GM18511 (cell line): ENCODE data around the gene CERS3.

Experiments
- ATAC-seq: cut with Tn5 transposase; IDR thresholded peaks from one replicate; pipeline ENCODE4 v1.9.1; 2021; ENCODE audit warnings: mild to moderate bottlenecking, moderate library complexity; ENCODE audit not compliant: unreplicated experiment

Gene CERS3

DNA sequence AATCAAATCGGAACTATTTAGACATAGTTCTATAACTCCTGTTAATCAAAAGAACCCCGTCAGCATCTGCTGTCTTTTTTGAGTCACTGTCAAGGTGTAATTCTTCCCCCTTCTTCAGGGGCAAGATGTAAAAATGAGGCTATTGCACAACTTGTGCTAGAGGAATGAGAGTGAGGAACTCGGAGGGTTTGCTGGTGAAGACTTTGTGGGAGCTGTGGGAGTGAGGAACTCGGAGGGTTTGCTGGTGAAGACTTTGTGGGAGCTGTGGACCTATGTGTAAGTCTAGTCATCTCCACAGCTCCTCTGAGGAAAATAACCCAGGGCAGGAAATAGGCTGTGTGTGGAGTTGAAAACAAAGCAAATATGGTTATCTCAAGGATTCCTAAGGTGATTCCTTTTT lies 2.5 kb upstream of the CERS3 start:
- ATAC-seq = no peak

DNA sequence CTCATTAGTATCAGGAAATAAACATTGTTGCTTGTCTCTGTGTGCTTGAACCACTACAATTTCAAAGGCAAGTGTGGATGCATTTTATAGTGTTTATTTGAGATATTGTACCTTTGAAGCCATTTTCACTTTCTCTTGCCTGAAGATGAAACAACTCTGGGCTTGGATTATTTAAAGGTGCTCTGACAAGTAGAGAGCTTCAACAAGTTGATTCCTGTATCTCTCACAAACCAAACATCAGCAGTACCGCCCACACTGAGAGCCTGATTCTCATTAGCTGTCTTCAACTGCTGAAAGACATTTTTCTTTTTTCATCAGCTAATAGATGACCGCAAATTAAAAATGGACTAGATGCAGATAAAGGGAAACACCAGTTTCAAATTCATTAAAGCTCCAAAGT lies 806 bp upstream of the CERS3 start:
- ATAC-seq = no peak

- no peak for ATAC-seq
These were observed 2.7 kb downstream of the CERS3 start for GRCh38 chr15:100526027-100526481.

- no peak for ATAC-seq
These were observed 3.3 kb downstream of the CERS3 start for GRCh38 chr15:100525436-100525835.

DNA sequence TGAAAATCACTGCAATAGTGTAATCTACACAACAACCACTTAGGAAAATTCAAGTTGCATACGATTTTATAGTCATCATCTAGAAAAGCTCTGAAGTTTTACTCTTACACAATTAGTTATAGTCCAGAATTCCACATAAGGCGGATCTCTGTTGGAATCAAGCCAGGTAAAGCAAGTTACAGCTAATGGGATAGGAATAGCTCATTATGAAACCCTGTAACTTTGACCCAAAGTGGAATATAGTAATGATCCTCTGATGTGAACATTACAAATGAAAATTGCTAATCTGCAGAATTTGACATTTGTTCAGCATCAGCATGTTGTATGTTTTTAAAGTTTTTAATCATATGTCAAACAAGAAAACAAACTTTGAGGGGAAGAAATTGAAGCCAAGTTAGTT lies 4.4 kb downstream of the CERS3 start:
- ATAC-seq = no peak

DNA sequence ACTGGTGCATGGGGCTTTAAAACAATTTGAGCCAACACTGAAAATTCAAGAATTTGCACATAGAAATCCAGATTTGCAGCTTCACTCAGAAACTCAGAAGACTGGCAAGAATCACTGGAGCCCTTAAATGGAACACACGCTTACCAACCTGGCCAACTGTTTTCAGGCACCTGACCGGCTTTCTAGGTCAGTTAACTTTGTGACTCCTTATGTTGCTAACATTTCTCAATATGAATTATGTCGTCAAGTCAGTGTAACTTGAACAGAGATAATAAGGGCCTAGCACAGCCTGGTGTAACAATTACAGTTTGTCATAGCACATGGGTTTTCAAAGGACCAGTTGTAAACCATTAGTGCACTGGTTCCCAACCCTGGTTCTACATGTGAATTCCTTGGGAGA lies 6.8 kb downstream of the CERS3 start:
- no peak for ATAC-seq

DNA sequence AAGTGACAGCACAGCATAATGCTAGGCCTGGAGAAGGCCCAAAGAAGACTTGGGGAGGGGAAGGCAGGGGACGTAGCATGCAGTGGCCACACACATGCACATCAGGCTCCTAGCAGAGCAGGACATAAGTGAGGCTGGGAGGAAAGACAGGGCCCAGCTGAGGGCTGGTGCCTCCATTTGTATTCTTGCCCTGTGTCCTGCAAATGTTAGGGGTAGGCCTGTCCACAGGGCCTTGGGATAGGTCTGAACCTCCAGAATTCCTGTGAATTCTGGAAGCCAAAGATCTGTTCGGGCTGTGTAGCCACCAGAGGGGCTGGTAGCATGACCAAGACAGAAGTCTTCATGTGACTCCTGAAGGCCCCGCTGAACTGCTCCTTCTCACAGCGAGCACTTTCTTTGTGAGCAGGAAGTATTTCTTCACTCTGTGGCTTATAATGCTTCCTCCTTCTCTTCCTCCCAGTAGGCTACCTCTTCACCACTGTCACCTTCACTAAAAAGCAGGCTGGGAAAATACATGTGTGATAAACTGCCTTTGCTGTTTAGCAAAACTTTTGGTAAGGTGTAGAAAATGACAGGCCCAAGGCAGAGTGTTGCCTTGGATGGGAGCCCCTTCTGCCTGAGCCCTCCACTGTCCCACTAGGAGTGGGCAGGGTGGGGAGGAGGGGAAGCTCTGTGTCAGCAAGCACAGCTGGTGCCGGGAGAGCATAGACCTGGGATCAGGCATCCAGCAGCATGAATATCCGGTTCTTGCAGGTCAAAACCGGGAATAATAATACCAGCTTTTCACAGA lies 8.4 kb downstream of the CERS3 start:
- no peak for ATAC-seq

GRCh38 chr15:100517846-100518245 lies 10.9 kb downstream of the CERS3 start:
- no peak for ATAC-seq

GRCh38 chr15:100516643-100517512 lies 11.9 kb downstream of the CERS3 start:
- no peak for ATAC-seq

DNA sequence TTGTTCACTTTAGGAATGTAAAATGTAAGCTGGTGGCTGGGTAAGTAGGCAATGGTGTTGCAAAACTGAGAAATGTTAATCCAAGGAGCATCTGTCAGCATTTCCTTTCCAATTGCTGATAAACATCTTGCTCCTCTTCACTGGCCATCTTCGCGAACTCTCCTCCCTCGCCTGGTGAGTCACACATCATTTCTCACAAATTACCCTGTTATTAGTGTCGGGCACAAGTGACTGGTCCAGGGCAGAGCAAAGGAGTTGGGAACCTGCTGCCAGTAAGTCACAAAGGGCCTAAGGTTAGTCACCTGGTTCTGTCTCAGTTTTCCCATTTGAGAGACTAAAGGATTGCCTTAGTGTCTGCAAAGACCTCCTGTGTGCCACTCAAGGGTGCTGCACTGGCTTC lies 13.0 kb downstream of the CERS3 start:
- ATAC-seq = no peak

DNA sequence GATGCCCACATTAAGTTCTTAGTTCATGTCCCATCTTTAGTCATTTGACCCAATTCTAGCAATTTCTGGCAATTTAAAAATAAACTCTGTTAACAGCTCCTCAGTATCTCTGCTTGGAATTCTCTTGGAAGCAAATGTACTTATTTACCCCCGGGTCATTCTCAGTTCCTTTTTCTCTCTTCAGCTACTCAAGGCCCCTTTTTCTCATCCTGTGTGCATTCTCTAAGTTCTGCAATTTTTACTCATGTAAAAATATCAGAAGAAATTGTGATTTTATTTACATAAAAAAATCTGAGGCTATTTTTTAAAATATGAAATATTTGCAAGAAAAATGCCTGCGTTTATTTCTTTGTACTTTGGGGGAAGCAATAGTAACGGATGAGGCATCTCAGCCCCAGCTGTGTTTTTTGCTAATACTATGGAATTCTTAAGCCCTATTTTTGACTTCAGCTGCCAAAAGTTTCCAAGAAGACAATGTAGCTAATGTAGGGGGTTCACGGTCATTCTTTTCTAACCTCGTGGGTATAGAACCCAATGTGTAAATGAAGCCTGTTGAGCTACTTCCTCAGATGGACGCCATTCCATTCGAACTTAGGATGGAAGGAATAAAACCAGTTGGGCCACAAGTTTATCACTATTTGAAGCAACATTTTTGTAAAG lies 20.0 kb downstream of the CERS3 start:
- ATAC-seq = no peak

DNA sequence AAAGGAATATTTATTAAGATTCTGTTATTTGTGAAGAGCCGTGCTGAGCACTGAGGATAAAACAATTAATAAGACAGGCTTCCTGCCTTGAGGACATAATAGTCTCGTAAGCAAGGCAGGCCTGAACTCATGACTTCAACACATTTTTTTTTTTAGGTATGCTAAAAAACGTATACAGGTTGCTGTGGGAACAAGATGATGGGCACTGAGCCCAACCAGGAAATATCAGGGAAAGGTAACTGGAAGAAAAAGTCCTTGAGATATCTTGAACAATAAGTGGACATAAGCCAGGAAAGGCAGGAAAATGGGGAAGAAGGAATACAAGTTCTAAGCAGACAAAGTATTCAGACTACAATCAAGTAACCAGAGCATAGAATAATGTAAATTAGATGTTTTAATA lies 26.1 kb downstream of the CERS3 start:
- no peak for ATAC-seq

DNA sequence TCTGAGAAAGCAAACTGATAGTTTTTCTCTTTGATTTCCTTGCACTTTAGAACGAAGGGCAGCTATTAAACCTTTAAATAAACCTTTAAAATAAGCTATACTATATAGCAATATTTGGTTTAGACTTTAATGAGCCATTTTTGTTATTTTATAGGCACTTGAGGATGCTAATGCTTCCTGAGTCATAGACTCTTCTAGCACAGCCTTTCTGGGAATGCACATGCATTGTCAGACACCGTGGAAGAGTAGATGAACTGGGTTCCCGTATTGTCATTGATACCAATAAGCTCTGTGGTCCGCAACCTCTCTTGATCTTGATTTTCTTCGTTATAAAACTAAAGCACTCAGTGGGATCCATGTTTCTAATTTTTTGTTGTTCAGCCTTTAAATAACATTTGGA lies 27.6 kb downstream of the CERS3 start:
- no peak for ATAC-seq

- ATAC-seq = no peak
These were observed 28.3 kb downstream of the CERS3 start for GRCh38 chr15:100500226-100500990.

GRCh38 chr15:100495861-100496260 lies 32.9 kb downstream of the CERS3 start:
- no peak for ATAC-seq

GRCh38 chr15:100493213-100493612 lies 35.5 kb downstream of the CERS3 start:
- ATAC-seq = no peak

DNA sequence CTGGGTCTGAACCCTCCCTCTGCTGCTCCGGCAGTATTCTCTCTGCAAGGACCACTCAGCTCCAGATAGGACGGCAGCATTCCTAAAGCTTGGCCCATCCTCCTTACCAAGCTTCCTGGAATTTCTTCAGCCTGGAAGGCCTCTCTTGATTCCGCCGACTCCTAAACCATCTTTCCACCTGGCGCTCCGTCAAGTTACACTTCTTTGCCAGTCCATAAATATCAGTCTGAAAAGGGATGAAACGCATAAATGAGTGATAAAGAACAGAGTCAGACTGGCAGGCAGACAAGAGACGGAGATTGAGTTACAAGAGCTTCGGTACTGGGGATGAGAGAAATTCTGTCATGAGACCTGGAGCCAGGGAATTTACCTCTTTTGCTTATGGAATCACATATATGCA lies 44.3 kb downstream of the CERS3 start:
- ATAC-seq = no peak

DNA sequence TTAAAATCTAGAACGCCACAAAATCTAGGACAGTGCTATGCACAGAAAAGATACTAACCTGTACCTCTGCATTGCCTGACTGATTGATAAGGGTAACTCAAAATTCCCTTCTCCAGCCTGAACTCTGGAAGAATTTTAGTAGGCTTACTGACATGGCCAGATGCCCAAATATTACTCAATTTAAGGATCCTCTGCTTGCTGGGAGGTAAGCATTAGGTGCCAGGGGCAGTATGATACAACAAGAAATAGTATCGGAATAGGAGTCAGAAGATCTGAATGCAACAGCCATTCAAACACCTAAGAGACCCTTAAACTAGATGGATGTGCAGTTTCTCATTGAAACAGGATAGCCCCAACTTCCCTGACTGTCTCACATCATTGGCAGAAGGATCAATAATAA lies 45.4 kb downstream of the CERS3 start:
- no peak for ATAC-seq

DNA sequence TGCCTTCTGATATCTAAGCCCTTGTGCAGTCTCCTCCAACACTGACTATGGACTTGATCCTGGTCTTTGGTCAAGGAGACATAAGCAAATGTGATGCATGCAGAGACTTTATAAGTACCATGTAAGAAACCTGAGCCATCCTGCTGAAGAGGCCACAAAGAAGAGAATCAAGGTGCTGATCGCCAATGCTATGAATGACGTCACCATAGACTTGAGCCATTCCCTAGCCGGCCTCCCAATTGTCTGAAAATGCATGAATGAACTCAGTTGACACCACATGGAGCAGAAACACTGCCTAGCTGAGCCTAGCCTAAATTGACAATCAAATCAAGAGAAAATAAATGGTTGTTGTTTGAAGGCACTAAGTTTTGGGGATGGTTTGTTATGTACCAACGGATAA lies 51.9 kb downstream of the CERS3 start:
- ATAC-seq = no peak

GRCh38 chr15:100472736-100473135 lies 56.0 kb downstream of the CERS3 start:
- ATAC-seq = no peak

- no peak for ATAC-seq
These were observed 56.8 kb downstream of the CERS3 start for GRCh38 chr15:100471933-100472332.
